Upper lobe of left lung (tissue), 6 donors: Measurements from ENCODE around the gene PTPRN2. TPM values are rescaled to one million over a fixed set of nuclear protein-coding genes. Genes with fewer than 3 reads are reported as not detected.

Experiments
- ATAC-seq, 2 donors: fragments of 200-7000 bp; cut with Tn5 transposase; one replicate each; pipeline ENCODE4 v1.9.1; 2022; ENCODE audit warnings: mild to moderate bottlenecking in 2 of 2, moderate library complexity in 2 of 2; ENCODE audit not compliant: low FRiP score in 2 of 2
- DNase-seq, 2 donors: peaks; one replicate each; pipeline ENCODE4 v3.0.0-alpha.2; 2019 to 2020
- H3K27ac ChIP-seq, 4 donors: fragments of 200-600 bp; sonication (generic); one replicate each; pipeline ENCODE4 v1.5.1; 2016 to 2019
- H3K27me3 ChIP-seq, 4 donors: fragments of 200-600 bp; sonication (generic); one replicate each; pipeline ENCODE4 v1.5.1; 2017 to 2019
- H3K36me3 ChIP-seq, 4 donors: fragments of 200-600 bp; sonication (generic); one replicate each; pipeline ENCODE4 v1.5.1; 2016 to 2019
- H3K4me1 ChIP-seq, 4 donors: fragments of 200-600 bp; sonication (generic); one replicate each; pipeline ENCODE4 v1.5.1; 2018 to 2019
- H3K4me3 ChIP-seq, 4 donors: fragments of 200-600 bp; sonication (generic); one replicate each; pipeline ENCODE4 v1.5.1; 2017 to 2019; ENCODE audit warnings: mild to moderate bottlenecking in 2 of 4, moderate library complexity in 1 of 4
- H3K9me3 ChIP-seq, 4 donors: fragments of 200-600 bp; sonication (generic); one replicate each; pipeline ENCODE4 v1.5.1; 2018 to 2019
- EP300 ChIP-seq, 4 donors: sonication (generic); formaldehyde crosslinking; IDR thresholded peaks; one replicate each; pipeline ENCODE4 v1.5.1; 2017; ENCODE audit warnings: antibody characterized with exemption in 4 of 4, control low read depth in 2 of 4
- POLR2A ChIP-seq, 4 donors: fragments of 450-650 bp; IDR thresholded peaks; one replicate each; pipeline ENCODE4 v1.5.1; 2016 to 2017; ENCODE audit warnings: antibody characterized with exemption in 4 of 4, mild to moderate bottlenecking in 2 of 4
- POLR2AphosphoS5 ChIP-seq, 2 donors: sonication (generic); formaldehyde crosslinking; IDR thresholded peaks; one replicate each; pipeline ENCODE4 v1.5.1; 2017; ENCODE audit warnings: antibody characterized with exemption in 2 of 2
- WGBS, 2 donors: methylation state at CpG; one replicate each; pipeline ENCODE4 v1.1.5; 2017 to 2018; 5-methylcytosine and 5-hydroxymethylcytosine counted together
- total RNA-seq, 6 donors: library from RNA; depleted of rRNA in 4 of 6; stranded (reverse); fragments of >200 nt in 4 of 6; gene quantifications; one replicate each; pipeline versions ENCODE4 v1.1.0 to v1.2.1, GENCODE V29; 2016 to 2021
- TF ChIP-seq, protein P1 (sequence below), 6 experiments: fragments of 450-650 bp in 4 of 6; fragments of 200-600 bp in 2 of 6; sonication (generic) in 2 of 6; IDR thresholded peaks; one replicate each; pipeline ENCODE4 v1.5.1; 2016 to 2019; ENCODE audit warnings: antibody characterized with exemption in 6 of 6
- donor health status: DM: no; HTN: no; CAD: no; lungs with moderate emphysema.
- donor health status: DM: no; HTN: yes; CAD: no; lungs with severe emphysema.

Gene PTPRN2
- total RNA-seq, 6 donors from 2014 or later, result 3.3 to 7.9 (median 5.2) TPM

DNA sequence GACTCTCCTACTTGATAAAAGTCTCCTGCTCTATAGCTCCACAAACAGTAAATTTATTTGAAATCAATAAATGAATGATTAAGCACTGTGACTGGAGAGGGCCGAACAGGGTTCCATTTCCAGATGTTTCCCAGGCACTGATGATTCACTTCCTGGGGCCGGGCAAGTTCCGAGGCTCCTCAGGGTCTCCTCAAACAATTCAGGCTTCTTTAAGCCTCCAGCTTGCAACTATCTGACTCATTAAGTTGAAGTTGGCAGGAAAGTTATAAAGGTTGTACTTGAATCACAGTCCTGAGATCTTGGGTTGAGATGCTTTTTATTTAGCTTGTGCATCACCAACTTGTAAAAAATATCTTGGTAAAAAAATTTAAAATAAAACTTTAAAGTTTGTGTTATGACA, 637.9 kb downstream of the PTPRN2 start:
- Histone ChIP-seq H3K27ac (no peak overlapping the region), H3K4me1 (no peaks in the 10 kb centered on the region), H3K4me3 (no peak overlapping the region), H3K27me3 (no peaks in the 10 kb centered on the region), H3K36me3 (no peaks in the 10 kb centered on the region), H3K9me3 (peaks cover 0 to 6% (median 3%) of the 10 kb centered on the region in 4 donors)
- no peak for DNase-seq
- 41 to 47% methylated on average over 3 of the region's 3 CpGs for WGBS, 2 donors
- no peak for ATAC-seq
- TF ChIP-seq, protein P1, sequence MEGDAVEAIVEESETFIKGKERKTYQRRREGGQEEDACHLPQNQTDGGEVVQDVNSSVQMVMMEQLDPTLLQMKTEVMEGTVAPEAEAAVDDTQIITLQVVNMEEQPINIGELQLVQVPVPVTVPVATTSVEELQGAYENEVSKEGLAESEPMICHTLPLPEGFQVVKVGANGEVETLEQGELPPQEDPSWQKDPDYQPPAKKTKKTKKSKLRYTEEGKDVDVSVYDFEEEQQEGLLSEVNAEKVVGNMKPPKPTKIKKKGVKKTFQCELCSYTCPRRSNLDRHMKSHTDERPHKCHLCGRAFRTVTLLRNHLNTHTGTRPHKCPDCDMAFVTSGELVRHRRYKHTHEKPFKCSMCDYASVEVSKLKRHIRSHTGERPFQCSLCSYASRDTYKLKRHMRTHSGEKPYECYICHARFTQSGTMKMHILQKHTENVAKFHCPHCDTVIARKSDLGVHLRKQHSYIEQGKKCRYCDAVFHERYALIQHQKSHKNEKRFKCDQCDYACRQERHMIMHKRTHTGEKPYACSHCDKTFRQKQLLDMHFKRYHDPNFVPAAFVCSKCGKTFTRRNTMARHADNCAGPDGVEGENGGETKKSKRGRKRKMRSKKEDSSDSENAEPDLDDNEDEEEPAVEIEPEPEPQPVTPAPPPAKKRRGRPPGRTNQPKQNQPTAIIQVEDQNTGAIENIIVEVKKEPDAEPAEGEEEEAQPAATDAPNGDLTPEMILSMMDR (IDR thresholded peaks at IDR 0.05), result no peak
- TF ChIP-seq EP300 (IDR thresholded peaks at IDR 0.05) (no peak), POLR2AphosphoS5 (IDR thresholded peaks at IDR 0.05) (no peak), POLR2A (IDR thresholded peaks at IDR 0.05) (no peak)

DNA sequence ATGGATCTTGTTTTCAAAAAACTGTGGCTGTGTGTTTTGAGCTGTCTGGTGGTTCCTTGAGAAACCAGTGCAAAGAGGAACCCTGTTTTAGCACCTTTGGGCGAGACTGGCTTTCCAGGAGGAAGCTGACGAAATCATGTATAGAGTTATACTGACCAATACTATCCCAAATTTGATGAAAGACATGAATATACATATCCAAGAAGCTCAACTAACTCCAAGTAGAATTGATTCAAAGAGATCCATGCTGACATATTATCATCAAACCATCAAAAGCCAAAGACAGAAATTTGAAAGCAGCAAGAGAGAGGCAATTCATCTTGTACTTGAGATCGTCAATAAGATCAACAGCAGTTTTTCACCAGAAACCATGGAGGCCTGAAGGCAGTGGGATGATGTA, 640.1 kb downstream of the PTPRN2 start:
- Histone ChIP-seq H3K27ac (no peak overlapping the region), H3K9me3 (peaks cover 0 to 6% (median 3%) of the 10 kb centered on the region in 4 donors), H3K27me3 (no peaks in the 10 kb centered on the region), H3K4me3 (no peak overlapping the region), H3K4me1 (no peaks in the 10 kb centered on the region), H3K36me3 (no peaks in the 10 kb centered on the region)
- DNase-seq (no peak), ATAC-seq (no peak)
- WGBS, 2 donors, result 88 to 94% methylated on average over 3 of the region's 3 CpGs
- TF ChIP-seq POLR2AphosphoS5 (IDR thresholded peaks at IDR 0.05), result no peak
- no peak for TF ChIP-seq EP300 (IDR thresholded peaks at IDR 0.05)
- TF ChIP-seq POLR2A (IDR thresholded peaks at IDR 0.05), result no peak

DNA sequence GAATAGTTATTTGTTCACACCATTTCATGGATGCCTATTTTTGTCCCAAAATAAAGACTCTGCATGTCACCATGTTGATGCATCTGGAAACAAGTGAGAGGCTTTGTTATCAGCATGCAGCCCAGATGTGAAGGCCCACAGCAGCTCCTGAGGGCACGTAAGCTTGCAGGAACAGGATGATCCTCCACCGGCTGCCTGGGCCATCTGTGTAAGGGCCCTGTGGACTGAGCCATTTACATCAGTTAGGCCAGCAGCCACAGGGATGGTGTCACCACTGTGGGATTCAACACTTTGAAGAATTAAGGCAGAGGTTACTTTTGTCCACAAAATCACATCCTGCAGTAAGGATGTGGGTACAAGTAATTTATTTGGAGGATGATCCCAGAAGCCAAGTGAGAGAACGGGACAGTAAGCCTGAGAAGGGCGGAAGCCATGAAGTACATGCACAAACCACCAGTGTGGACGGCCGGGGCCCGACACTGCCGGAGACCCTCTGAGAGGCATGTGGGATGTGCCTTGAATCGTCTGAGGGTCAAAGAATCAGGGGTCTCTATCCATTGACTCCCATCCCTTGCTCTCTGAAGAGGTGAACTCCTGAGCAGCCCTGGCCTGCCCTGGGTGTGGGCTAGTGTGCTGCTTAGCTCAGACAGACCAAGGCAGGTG, 641.1 kb downstream of the PTPRN2 start:
- Histone ChIP-seq H3K27ac (no peak overlapping the region), H3K9me3 (peaks cover 0 to 6% (median 3%) of the 10 kb centered on the region in 4 donors), H3K27me3 (no peaks in the 10 kb centered on the region), H3K36me3 (no peaks in the 10 kb centered on the region), H3K4me3 (no peak overlapping the region), H3K4me1 (no peaks in the 10 kb centered on the region)
- 88 to 91% methylated on average over 8 to 9 of the region's 9 CpGs for WGBS, 2 donors
- peak in 1 of 2 donors; percentile 63 for DNase-seq
- TF ChIP-seq EP300 (IDR thresholded peaks at IDR 0.05) (no peak), POLR2A (IDR thresholded peaks at IDR 0.05) (no peak), POLR2AphosphoS5 (IDR thresholded peaks at IDR 0.05) (no peak)
- TF ChIP-seq, protein P1 (IDR thresholded peaks at IDR 0.05), result no peak
- no peak for ATAC-seq

DNA sequence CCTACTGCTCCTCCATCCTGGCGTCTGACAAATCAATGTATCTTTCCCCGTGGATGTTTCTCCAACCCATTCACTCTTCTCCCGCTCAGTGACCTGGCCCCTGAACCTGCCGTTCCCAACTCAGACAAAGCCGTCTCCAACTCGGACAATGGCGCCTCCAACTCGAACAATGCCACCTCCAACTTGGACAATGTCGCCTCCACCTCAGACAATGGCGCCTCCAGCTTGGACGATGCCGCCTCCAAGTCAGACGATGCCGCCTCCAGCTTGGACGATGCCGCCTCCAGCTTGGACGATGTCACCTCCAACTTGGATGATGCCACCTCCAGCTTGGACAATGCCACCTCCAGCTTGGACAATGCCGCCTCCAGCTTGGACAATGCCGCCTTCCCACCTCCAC, 642.2 kb downstream of the PTPRN2 start:
- 91 to 93% methylated on average over 19 of the region's 19 CpGs for WGBS, 2 donors
- no peaks in the 10 kb centered on the region for H3K27me3 ChIP-seq
- no peak overlapping the region for H3K27ac ChIP-seq

DNA sequence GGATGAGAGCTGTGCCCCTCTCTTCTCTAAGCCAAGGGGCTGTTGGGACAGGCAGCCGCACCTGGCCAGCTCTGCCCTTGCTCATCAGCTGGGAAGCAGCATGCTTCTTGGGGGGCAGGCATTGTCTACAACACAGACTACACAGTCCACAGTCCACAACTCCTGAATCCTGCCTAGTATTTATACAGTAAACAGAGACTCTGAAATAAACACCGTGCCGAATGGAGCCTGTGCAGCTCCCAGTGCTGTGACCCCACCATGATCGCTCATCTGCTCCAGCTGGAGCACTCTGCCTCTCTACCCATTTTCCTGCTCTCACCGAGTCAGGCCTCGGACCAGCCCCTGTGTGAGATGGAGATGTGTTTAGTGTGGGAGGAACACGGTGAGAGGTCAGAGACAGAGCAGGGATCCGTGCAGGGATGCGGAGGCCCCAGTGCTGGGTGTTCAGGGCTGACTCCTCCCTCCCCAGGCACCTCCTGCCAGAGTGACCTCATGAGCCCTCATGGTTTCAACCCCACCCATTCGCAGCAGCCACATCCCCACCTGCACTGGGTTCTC, 642.8 kb downstream of the PTPRN2 start:
- TF ChIP-seq, protein P1 (IDR thresholded peaks at IDR 0.05), result no peak
- TF ChIP-seq EP300 (IDR thresholded peaks at IDR 0.05) (no peak), POLR2AphosphoS5 (IDR thresholded peaks at IDR 0.05) (no peak), POLR2A (IDR thresholded peaks at IDR 0.05) (no peak)
- H3K27ac ChIP-seq, result no peak overlapping the region
- WGBS, 2 donors, result 91 to 94% methylated on average over 9 to 10 of the region's 10 CpGs
- DNase-seq (no peak), ATAC-seq (no peak)
- no peaks in the 10 kb centered on the region for H3K4me1 ChIP-seq
- H3K4me3 ChIP-seq, result no peak overlapping the region
- no peaks in the 10 kb centered on the region for H3K36me3 ChIP-seq
- H3K27me3 ChIP-seq, result no peaks in the 10 kb centered on the region
- H3K9me3 ChIP-seq, result peaks cover 0 to 6% (median 3%) of the 10 kb centered on the region in 4 donors

More for the DNA sequence above, 642.2 kb downstream of the PTPRN2 start:
- no peaks in the 10 kb centered on the region for H3K36me3 ChIP-seq
- no peaks in the 10 kb centered on the region for H3K4me1 ChIP-seq
- no peak for ATAC-seq
- H3K4me3 ChIP-seq, result no peak overlapping the region
- peaks cover 0 to 6% (median 3%) of the 10 kb centered on the region in 4 donors for H3K9me3 ChIP-seq
- TF ChIP-seq, protein P1 (IDR thresholded peaks at IDR 0.05), result no peak
- TF ChIP-seq EP300 (IDR thresholded peaks at IDR 0.05), result no peak
- no peak for TF ChIP-seq POLR2A (IDR thresholded peaks at IDR 0.05)
- TF ChIP-seq POLR2AphosphoS5 (IDR thresholded peaks at IDR 0.05), result no peak
- no peak for DNase-seq
